CD14-positive monocyte (primary cell): ENCODE data around the gene TMEM205. TPM values are rescaled to one million over a fixed set of nuclear protein-coding genes. Genes with fewer than 3 reads are reported as not detected.

ENCODE experiments used
- DNase-seq, 3 donors: peaks; one replicate each; pipeline ENCODE4 v3.0.0-alpha.2; 2011 to 2022
- H2AFZ ChIP-seq: 2 replicates; pipeline ENCODE4 v1.6.0; 2012; ENCODE audit warnings: mild to moderate bottlenecking, low read depth, low read length, inconsistent platforms; ENCODE audit not compliant: insufficient read depth, poor library complexity, severe bottlenecking
- H3K27ac ChIP-seq, 2 donors: 1 replicate in 1 of 2; 2 replicates in 1 of 2; pipeline ENCODE4 v1.5.1; 2012 to 2013; ENCODE audit warnings: low read length in 2 of 2, control low read depth in 1 of 2, inconsistent platforms in 1 of 2, low read depth in 1 of 2, mild to moderate bottlenecking in 1 of 2
- H3K27me3 ChIP-seq, 2 donors: one replicate each; pipeline versions ENCODE4 v1.6.0 to v1.6.1; 2011 to 2013; ENCODE audit warnings: low read length in 2 of 2; ENCODE audit not compliant: control insufficient read depth in 2 of 2, insufficient read depth in 2 of 2
- H3K36me3 ChIP-seq, 2 donors: replicated peaks in 1 of 2; 1 replicate in 1 of 2; 2 replicates in 1 of 2; pipeline versions ENCODE4 v1.5.1 to v1.6.1; 2012 to 2013; ENCODE audit warnings: low read length in 2 of 2, control low read depth in 1 of 2, inconsistent platforms in 1 of 2, mild to moderate bottlenecking in 1 of 2; ENCODE audit not compliant: insufficient read depth in 2 of 2, control insufficient read depth in 1 of 2
- H3K4me1 ChIP-seq, 2 donors: 1 replicate in 1 of 2; 2 replicates in 1 of 2; pipeline versions ENCODE4 v1.5.1 to v1.6.1; 2012 to 2013; ENCODE audit warnings: low read length in 2 of 2, control low read depth in 1 of 2, inconsistent platforms in 1 of 2, mild to moderate bottlenecking in 1 of 2, moderate library complexity in 1 of 2; ENCODE audit not compliant: insufficient read depth in 2 of 2, control insufficient read depth in 1 of 2
- H3K4me2 ChIP-seq: replicated peaks from 2 replicates; pipeline ENCODE3; 2012; ENCODE audit warnings: low read length, moderate library complexity, mild to moderate bottlenecking; ENCODE audit not compliant: poor library complexity, severe bottlenecking; ENCODE audit errors: extremely low read depth
- H3K4me3 ChIP-seq, 3 experiments: fragments of 200-600 bp in 1 of 3; sonication (generic) in 1 of 3; replicated peaks in 1 of 3; 1 replicate in 2 of 3; 2 replicates in 1 of 3; pipeline ENCODE4 v1.5.1; 2011 to 2013; ENCODE audit warnings: low read length in 3 of 3, mild to moderate bottlenecking in 3 of 3, control low read depth in 2 of 3, low read depth in 2 of 3, inconsistent platforms in 1 of 3, moderate library complexity in 1 of 3
- H3K79me2 ChIP-seq: 2 replicates; pipeline ENCODE4 v1.6.0; 2012; ENCODE audit warnings: mild to moderate bottlenecking, control low read depth, inconsistent platforms, low read length, moderate library complexity; ENCODE audit not compliant: insufficient read depth
- H3K9ac ChIP-seq: 2 replicates; pipeline ENCODE4 v1.6.0; 2017; ENCODE audit warnings: low read length, mild to moderate bottlenecking; ENCODE audit not compliant: insufficient read depth, poor library complexity, severe bottlenecking
- H3K9me3 ChIP-seq, 2 donors: replicated peaks in 1 of 2; 1 replicate in 1 of 2; 2 replicates in 1 of 2; pipeline versions ENCODE4 v1.5.1 to v1.6.1; 2012 to 2013; ENCODE audit warnings: low read length in 2 of 2, control low read depth in 1 of 2; ENCODE audit not compliant: control insufficient read depth in 1 of 2, insufficient read depth in 1 of 2
- H4K20me1 ChIP-seq: 2 replicates; pipeline ENCODE4 v1.6.0; 2012; ENCODE audit warnings: mild to moderate bottlenecking, low read length, control low read depth, moderate library complexity; ENCODE audit not compliant: insufficient read depth
- H3K27ac Mint-ChIP-seq, 7 donors: one replicate each; pipeline ENCODE4 v1.8.0; 2020; ENCODE audit warnings: mild to moderate bottlenecking in 7 of 7, mixed read lengths in 7 of 7, moderate library complexity in 6 of 7, inconsistent platforms in 2 of 7
- H3K27me3 Mint-ChIP-seq, 3 donors: one replicate each; pipeline ENCODE4 v1.8.0; 2021 to 2022; ENCODE audit warnings: low read depth in 3 of 3, mild to moderate bottlenecking in 3 of 3, mixed read lengths in 3 of 3, moderate library complexity in 3 of 3, inconsistent platforms in 1 of 3
- H3K36me3 Mint-ChIP-seq, 2 donors: one replicate each; pipeline ENCODE4 v1.8.0; 2020; ENCODE audit warnings: mixed read lengths in 2 of 2, inconsistent platforms in 1 of 2, mild to moderate bottlenecking in 1 of 2
- H3K4me1 Mint-ChIP-seq: one replicate; pipeline ENCODE4 v1.8.0; 2020; ENCODE audit warnings: mild to moderate bottlenecking, mixed read lengths
- H3K4me3 Mint-ChIP-seq, 2 donors: one replicate each; pipeline ENCODE4 v1.8.0; 2020; ENCODE audit warnings: mild to moderate bottlenecking in 2 of 2, mixed read lengths in 2 of 2, moderate library complexity in 1 of 2
- H3K9me3 Mint-ChIP-seq, 7 donors: one replicate each; pipeline ENCODE4 v1.8.0; 2020 to 2022; ENCODE audit warnings: mixed read lengths in 7 of 7, mild to moderate bottlenecking in 6 of 7, moderate library complexity in 6 of 7, inconsistent platforms in 2 of 7
- CTCF ChIP-seq: fragments of 200-600 bp; IDR thresholded peaks from one replicate; pipeline ENCODE4 v1.8.0; 2022; ENCODE audit warnings: antibody characterized with exemption, mild to moderate bottlenecking
- WGBS: methylation state at CpG from one replicate; pipeline ENCODE4 v1.1.5; 2013; ENCODE audit warnings: missing lambda C conversion rate; ENCODE audit not compliant: insufficient coverage; 5-methylcytosine and 5-hydroxymethylcytosine counted together
- intact Hi-C, 2 donors: fragments of 100-400 bp; cut with micrococcal nuclease; formaldehyde crosslinking; loops; one replicate each; pipeline versions ENCODE4 v1.15.0 to v1.15.1; 2023
- polyA plus RNA-seq, 3 donors: library from polyadenylated mRNA; depleted of rRNA in 1 of 3; unstranded in 2 of 3; stranded (reverse) in 1 of 3; fragments of 300-500 nt in 2 of 3; fragments of >200 nt in 1 of 3; fragmentation: Illumina TruSeq in 2 of 3; gene quantifications; 1 replicate in 2 of 3; 2 replicates in 1 of 3; pipeline ENCODE4 v1.2.3, GENCODE V29; 2012 to 2021

TMEM205 gene
- polyA plus RNA-seq, 3 donors: 252 to 335 (median 263) TPM

- Mint-ChIP-seq H3K36me3 (peaks cover 61 to 96% of the 10 kb centered on the region in 2 donors), H3K27ac (peak overlapping the region in 4 of 7 donors; percentile 31 to 50 (median 46)), H3K4me3 (no peak overlapping the region), H3K27me3 (peaks cover 0 to 2% (median 0%) of the 10 kb centered on the region in 3 donors), H3K4me1 (peaks cover 17% of the 10 kb centered on the region), H3K9me3 (peaks cover 0 to 2% (median 0%) of the 10 kb centered on the region in 7 donors)
- DNase-seq: no peak
- H3K79me2 ChIP-seq: peaks cover 90% of the 10 kb centered on the region
- H3K4me1 ChIP-seq: peaks cover 19 to 29% of the 10 kb centered on the region in 2 donors
- H3K9ac ChIP-seq: no peak overlapping the region
- no peak for TF ChIP-seq CTCF
- no peak overlapping the region for H2AFZ ChIP-seq
- H3K36me3 ChIP-seq: peaks cover 86 to 94% of the 10 kb centered on the region in 2 donors
- peaks cover 58% of the 10 kb centered on the region for H4K20me1 ChIP-seq
- H3K4me2 ChIP-seq: no peak overlapping the region
- intact Hi-C loops: loop anchor here in 1 of 2 donors (5.0 kb wide), 1 partner anchor 33 kb away; the partner anchor contains the start of gene TSPAN16
- H3K27ac ChIP-seq: no peak overlapping the region
- no peaks in the 10 kb centered on the region for H3K27me3 ChIP-seq
- 100% methylated on average over 1 of the region's 4 CpGs for WGBS
- H3K4me3 ChIP-seq: no peak overlapping the region
- no peaks in the 10 kb centered on the region for H3K9me3 ChIP-seq
Observed at GRCh38 chr19:11330127-11330526, 15.9 kb downstream of the TMEM205 start.

- no peak for DNase-seq
- Mint-ChIP-seq H3K27ac (peak overlapping the region; percentile 91 to 99 (median 99)), H3K27me3 (peaks cover 0 to 4% (median 2%) of the 10 kb centered on the region in 3 donors), H3K4me1 (peaks cover 63% of the 10 kb centered on the region), H3K36me3 (peaks cover 38 to 84% of the 10 kb centered on the region in 2 donors), H3K9me3 (peaks cover 0 to 5% (median 0%) of the 10 kb centered on the region in 7 donors), H3K4me3 (no peak overlapping the region)
- no peak overlapping the region for H3K4me2 ChIP-seq
- H3K36me3 ChIP-seq: peaks cover 47 to 55% of the 10 kb centered on the region in 2 donors
- no peak overlapping the region for H3K9ac ChIP-seq
- 100% methylated on average over 2 of the region's 7 CpGs for WGBS
- H3K9me3 ChIP-seq: no peaks in the 10 kb centered on the region
- peak overlapping the region; percentile 94 to 97 for H3K27ac ChIP-seq
- H2AFZ ChIP-seq: no peak overlapping the region
- no peak for TF ChIP-seq CTCF
- no peaks in the 10 kb centered on the region for H3K27me3 ChIP-seq
- H3K4me3 ChIP-seq: no peak overlapping the region
- intact Hi-C loops: loop anchor here in 1 of 2 donors (2.0 to 10.0 kb wide), 3 partner anchors 13 to 239 kb away; partner anchors contain the start of genes RAB3D and SWSAP1
- H4K20me1 ChIP-seq: peaks cover 13% of the 10 kb centered on the region
- H3K79me2 ChIP-seq: peaks cover 69% of the 10 kb centered on the region
- H3K4me1 ChIP-seq: peaks cover 60 to 67% of the 10 kb centered on the region in 2 donors
Observed at GRCh38 chr19:11325544-11325943, 20.5 kb downstream of the TMEM205 start.
